Measurements from ENCODE around the gene ARRB1.
"Not testable (repeated sequence)": the region's sequence is repeated elsewhere in the genome, so short reads cannot be mapped to it uniquely, and the experiment has no call there.

Gene ARRB1

DNA sequence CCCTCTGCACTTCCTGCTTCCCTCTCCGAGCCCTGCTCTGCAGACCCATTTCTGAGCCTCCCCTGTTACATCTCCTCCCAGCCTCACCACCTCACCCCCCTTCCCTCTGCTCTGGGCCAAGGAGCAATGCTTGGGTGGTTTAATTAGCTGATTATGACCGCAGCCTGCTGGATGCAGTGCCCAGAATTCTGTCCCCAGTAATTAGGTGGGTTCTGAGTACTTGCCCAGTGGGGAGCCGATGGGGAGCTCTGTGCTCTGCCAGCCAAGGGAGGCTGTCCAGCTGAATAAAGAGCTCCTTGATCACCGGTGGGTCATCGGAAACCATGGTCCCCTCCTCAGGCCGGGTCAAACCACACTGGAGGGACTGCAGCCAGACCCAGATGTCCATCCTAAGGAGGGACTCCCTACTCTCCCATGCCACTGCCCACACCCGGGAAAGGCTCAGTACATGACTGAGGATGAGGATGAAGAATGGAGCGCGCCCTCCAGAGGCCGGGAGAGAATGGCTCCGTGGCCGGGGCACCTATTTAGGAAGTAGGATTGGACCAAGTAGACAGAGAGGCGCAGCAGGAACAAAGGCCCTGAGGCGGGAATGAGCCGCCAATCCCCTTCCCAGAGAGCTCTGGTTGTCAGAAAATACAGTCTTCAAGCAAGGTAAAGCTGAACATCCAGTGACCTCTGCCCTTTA is 9.1 kb downstream of the ARRB1 start:
- no peak for DNase-seq

DNA sequence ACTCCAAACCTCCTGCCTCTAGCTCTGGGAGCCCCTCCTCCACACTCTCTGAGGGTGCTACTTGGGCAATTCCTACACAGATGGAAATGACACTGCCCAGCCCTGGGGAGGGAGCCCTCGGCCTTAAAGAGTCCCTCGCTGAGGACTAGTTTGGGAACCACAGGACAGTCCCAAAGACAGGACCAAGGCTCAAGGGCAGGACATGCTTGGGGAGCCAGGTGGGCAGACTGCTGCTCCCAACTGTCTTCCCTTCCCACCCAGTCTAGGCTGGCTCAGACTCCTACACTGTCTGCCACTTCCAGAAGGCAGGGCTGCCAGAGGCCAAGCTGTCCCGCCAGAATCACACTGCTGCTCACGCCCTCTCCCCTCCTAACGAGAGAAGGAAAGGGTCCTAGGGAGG is 9.8 kb downstream of the ARRB1 start:
- no peak for DNase-seq

DNA sequence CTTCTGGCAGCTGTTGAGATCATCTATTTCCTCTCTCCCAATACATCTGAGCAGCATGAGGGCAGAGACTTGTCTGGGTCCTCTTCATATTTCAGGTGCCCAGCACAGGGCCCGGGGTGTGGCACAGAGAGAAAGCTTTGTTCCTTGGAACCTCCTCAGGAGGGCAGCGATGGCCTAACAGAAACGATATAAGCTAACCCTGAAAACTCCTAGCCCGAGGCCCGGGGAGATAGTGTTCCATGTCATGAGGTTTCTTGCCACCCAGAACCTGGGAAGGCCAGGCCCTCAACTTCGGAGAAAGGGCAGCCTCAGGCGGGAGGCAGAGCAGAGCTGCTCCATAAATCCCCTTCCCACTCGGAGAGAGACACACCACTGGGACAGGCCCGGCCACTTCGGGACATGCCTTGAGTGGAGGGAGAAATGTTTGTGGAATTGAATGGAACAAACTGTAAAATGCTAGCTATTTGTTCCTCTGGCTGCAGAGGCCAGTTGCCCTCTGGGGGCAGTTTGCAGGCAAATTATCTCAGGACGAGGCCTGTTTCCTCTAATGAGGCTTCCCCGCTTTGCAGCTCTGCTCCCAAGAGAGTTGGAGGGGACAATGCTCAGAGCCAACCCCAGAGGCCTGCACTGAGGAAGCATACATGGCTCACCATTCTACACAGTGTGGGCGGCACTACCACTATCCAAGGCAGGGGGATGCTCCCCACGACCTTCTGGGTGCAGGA is 11.6 kb downstream of the ARRB1 start:
- no peak for DNase-seq

DNA sequence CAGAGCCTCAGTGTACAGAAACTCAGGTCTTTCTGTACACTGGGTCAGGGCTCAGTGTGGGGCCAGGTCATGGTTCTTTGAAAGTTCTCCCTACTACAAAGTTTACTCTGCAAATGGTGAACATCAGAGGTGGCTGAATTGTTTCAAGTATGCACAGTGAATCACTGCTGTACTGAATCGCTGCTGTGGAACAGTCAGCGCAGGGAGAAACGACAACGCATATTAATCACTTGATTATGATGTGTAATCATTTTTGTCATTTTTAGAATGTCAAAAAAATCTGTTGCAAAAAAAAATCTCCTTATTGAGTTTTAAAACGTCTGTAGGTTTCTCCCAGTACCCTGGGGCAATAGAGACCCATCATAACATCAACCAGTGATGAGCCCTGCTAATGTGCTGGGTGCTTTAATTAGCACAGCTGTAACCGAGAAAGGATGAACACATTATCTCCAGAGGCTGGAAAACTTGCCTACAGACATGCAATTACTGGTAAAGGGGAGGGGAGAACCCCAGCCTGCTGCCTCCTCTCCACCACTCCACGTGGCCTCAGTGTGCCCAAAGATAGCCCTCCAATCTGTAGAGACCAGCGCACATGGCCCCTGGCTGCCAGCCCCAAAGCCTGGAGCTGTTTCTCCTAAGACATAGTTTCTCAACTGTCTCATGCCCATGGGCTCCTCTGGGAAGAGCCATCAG is 12.8 kb downstream of the ARRB1 start:
- DNase-seq, result peak; percentile 58

DNA sequence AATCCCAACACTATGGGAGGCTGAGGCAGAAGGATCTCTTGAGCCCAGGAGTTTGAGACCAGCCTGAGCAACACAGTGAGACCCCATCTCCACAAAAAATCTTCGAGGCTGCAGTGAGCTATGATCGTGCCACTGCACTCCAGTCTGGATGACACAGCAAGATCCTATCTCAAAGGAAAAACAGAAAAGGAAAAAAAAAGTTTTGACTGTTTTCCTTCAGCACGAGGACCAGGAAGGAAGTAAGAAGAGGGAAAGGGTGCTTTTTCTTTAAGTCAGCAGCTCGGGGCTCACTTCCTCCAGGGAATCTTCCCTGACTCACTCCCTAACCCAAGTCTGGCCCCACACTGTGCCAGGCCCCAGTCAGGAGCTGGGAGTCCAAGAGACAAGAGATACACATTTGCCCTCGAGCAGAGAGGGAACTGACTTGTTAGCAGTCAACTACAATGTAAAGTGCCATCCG is 14.2 kb downstream of the ARRB1 start:
- DNase-seq, result no peak

DNA sequence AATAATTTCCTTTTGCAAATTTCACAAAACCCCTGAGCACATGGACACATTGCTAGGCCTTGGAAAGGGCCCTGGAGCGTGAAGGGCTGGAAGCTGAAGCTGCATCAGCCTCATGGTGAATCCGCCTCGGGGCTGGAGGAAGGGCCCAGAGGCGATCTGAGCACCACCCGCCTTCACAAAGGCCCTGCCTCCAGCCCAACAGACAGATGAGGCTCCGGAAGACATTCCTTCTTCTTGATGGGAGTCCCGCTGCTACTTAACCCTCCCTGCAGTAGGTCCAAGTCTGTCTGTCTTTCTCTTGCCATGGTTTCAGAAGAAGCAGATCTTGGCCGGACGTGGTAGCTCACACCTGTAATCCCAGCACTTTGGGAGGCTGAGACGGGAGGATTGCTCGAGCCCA is 16.5 kb downstream of the ARRB1 start:
- no peak for DNase-seq

DNA sequence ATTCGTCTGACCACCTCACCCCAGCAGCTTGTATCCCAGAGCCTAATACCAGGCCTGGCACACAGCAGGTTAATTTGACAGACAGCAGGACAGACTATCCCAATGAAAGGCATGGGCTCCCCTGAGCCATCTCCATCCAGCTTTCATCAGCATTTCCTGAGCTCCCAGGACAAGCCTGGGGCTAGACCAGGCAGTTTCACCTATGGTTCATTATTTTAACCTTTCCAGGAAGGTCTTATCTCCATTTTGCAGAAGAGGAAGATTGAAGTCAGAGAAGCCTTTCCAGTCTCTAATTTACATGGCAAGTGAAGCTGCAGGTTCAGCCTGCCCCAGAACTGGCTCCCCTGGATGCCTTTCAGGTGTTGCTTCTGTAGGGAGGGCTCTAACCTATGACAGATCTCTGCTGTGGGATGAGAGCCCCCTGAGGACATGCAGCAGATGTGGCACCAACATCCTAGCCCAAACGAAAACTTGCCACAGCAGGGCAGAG is 17.0 kb downstream of the ARRB1 start:
- DNase-seq, result no peak

DNA sequence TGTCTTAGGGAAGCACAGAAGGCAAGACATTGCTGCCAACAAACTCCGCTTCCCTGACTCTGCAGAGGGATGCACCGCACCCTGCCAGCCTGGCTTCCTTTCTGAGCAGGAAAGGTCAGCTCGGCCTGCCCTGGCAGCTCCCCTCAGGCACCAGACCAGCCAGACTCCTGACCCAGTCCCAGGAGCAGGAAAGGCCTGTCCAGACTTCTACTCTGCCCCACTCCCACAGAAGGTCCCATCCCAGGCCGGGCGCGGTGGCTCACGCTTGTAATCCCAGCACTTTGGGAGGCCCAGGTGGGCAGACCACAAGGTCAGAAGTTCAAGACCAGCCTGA is 17.7 kb downstream of the ARRB1 start:
- DNase-seq, result no peak

DNA sequence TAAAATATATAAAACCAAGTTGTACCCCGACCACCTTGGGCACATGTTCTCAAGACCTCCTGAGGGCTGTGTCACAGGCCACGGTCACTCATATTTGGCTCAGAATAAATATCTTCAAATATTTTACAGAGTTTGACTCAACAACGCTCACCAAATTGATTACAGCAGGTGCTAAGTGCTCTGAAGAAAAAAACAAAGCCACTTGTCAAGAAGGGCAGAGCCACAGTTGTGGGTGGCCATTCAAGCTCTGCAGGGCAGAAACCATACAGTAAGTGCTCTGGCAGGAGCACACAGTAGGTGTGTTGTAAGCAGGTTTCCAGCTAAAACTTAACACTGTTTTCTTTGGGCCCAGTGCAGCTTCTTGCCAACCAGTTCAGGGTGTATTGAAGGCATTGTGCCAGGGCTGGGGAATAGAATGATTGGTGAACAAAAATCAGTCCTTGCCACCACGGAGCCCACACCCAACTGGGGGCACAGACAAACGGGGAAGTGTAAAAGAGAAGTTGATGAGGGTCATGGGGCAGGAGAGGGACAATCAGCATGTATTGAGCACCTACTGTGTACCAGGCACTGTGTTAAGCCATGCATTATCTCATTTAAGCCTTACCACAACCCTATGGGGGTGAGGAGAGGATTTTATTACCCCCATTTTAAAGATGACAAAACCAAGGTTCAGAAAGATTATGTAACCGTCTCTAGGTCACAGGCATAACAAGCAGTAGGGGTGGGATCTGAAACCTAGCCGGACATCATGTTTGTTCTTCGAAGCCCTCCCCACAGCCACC is 18.2 kb downstream of the ARRB1 start:
- no peak for DNase-seq

DNA sequence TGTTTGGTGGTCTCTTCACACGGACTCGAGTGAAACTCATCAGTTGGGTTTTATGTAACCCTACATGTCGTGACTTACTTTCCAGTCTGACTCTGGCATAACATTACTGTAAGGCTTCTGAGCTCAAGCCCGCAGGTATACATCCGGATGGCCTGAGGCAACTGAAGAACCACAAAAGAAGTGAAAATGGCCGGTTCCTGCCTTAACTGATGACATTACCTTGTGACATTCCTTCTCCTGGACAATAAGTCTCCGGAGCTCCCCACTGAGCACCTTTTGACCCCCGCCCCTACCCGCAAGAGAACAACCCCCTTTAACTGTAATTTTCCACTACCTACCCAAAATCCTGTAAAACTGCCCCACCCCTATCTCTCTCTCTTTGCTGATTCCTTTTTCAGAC is 19.7 kb downstream of the ARRB1 start:
- DNase-seq, result not testable (repeated sequence)

DNA sequence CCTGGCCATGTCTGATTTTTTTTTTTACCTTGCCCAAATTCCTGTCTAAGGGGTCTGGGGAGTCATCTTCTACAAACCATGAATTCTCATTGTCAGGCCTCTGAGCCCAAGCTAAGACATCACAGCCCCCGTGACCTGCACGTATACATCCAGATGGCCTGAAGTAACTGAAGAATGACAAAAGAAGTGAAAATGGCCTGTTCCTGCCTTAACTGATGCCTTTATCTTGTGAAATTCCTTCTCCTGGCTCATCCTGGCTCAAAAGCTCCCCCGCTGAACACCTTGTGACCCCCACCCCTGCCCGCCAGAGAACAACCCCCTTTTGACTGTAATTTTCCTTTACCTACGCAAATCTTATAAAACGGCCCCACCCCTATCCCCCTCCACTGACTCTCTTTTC is 20.2 kb downstream of the ARRB1 start:
- not testable (repeated sequence) for DNase-seq

DNA sequence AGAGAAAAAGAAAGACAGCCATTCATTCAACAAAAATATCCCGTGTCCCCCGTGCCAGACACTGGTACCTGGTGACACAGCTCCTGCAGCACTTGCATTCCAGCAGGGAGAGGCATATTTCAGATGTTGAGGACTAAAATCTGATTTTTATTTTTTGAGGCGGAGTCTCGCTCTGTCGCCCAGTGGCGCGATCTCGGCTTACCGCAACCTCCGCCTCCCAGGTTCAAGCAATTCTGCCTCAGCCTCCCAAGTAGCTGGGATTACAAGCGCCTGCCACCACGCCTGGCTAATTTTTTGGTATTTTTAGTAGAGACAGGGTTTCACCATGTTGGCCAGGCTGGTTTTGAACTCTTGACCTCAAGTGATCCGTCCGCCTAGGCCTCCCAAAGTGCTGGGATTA is 20.6 kb downstream of the ARRB1 start:
- DNase-seq, result not testable (repeated sequence)

DNA sequence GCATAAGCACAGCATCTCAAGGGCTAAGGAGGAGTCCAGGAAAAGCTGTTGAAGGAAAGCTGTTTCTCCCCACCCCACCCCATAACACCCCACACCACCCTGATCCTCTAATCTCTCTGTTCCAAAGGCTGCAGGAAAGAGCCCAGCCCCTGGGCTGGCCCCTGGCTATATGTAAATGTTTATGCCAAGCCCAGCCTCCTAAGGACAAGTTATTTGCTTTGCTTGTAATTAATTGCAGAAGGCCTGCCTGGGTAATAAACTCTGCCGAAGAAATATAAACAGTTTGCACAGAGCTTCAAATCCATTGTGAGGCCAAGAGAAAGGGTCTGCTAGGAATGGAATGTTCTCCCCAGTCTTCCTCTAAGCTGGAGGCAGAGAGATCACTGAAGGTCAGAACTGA is 21.2 kb downstream of the ARRB1 start:
- DNase-seq, result no peak

DNA sequence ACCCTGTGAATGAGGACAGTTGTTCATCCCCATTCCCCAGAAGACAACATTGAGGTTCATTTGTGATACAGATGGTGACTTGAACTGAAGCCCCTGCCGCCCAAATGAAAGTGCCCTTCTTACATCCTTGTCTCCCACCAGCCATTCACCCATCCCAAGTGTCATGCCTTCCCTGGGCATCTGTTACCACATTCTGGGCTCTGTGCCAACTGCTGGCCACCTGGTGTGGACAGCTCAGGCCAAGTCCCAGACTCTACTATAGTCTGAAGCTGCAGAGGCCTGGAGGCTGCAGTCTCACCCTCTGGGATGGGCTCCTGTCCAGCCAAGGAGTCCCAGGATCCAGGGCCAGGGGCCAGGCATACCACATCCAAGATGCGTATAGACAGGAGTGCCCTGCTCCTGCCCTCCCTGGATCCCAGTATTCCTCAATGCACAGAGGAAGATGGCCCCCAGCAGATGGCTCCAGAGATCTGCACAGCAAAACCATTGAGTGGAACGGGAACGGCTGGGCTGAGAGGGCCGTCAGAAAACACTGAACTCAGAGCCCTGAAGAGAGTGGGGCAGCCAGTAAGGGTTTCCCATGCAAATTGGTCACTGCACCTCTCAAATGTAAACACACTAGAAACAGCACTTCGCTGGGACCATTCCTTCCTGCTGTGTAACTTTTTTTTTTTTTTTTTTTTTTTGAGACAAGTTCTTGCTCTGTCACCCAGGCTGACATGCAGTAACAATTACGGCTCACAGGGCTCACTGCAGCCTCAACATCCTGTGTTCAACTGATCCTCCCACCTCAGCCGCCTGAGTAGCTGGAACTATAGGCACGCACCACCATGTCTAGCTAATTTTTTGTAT is 22.8 kb downstream of the ARRB1 start:
- peak; percentile 67 for DNase-seq

DNA sequence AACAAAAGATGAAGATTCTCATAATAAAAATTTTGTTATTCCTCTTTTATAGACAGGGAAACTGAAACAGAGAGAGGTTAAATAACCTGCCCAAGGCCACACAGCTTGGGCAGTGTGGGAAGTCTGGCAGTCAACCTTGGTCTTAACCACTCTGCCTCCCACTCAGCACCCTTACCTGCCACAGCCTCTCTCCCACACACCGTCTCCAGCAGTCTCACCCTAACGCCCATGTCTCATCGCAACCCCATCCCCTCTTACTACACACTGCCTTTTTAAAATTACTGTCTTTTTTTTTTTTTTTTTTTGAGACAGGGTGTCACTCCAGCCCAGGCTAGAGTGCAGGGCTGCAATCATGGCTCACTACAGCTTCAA is 25.0 kb downstream of the ARRB1 start:
- peak; percentile 49 for DNase-seq

DNA sequence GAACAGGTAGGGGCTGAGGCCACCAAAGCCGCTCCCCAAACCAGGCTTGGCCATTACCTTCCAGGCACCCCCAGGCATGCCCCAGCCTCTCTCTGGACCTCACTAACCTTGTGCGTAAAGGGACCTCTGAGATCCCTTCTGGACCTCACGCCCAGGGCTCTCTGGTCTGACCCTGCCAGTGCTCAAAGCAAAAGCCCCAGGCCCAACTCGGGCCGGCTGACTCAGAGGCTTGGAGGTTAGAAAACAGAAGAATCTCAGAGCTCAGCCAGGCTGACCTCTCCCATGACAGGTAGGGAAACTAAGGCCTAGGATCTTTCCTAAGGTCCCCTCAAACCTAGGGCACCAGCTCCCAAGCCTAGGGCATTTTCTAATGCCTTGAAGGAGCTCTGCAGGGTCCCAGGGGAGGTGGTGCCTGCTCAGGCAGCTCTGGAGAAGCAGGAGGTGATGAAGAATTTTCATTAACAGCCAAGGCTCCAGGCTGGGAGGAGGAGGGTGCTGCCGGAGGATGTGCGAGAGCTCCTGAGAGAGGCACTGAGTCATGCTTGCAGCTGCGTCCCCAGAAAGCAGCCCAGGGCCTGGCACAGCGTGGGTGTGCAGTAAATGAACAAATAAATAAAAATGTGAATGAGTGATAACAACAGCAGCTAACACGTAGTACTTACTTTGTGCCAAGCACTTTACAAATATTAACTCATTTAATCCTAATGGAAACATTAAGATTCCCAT is 25.6 kb downstream of the ARRB1 start:
- DNase-seq, result peak; percentile 82

DNA sequence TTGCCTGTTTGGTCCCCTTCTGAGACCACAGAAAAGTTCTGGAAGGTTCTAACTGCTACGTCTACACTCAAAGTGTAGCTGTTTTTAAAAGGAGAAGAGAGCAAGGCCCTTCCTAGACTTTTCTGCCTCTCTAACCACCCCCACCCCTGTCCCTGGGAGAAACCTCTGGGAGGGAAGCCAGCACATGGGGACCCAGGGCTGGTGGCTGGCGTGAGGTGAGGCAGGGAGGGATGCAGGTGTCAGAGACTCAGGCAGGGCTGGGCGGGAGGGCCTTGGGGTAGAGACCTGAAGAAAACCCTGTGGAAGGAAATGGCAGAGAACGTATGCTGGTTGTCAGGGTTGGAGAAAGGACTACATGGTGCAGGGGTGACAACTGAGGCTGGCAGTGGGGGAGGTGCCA is 26.7 kb downstream of the ARRB1 start:
- no peak for DNase-seq

DNA sequence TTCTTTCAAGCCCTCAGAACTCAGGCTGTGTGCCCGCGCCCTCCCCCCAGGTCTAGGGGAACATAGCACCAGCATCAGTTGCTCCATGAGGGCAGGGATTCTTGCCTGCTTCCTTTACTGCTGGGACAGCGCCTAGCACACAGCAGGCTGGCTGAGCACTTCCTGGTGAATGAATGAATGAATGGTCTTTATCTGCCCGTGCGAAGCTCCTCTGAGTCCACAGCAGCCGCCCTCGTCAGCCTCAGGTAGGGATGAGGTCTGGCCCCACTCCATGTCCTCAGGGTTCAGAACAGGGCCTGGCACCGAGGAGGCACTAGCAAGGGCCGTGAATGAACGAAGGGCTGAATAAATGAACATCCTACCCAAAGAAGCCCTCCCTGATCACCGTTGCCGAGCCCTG is 27.3 kb downstream of the ARRB1 start:
- no peak for DNase-seq

DNA sequence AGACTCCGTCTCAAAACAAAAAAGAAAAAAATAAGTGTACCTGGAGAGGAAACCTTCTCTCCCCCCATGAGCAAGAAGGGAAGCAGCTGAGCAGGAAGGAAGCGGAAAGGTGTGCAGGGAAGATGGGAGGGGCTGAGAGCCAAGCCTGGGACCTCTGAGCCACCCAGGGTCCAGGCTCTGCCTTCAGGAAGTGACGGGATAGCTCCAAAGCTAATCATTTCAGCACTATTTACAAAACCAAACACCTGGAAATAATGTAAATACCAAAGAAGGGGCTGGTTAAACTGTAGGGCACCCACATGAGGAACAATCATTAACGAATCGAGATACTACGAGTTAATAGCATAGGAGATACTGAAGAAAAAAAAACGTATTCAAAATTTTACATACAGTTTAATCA is 27.9 kb downstream of the ARRB1 start:
- no peak for DNase-seq

DNA sequence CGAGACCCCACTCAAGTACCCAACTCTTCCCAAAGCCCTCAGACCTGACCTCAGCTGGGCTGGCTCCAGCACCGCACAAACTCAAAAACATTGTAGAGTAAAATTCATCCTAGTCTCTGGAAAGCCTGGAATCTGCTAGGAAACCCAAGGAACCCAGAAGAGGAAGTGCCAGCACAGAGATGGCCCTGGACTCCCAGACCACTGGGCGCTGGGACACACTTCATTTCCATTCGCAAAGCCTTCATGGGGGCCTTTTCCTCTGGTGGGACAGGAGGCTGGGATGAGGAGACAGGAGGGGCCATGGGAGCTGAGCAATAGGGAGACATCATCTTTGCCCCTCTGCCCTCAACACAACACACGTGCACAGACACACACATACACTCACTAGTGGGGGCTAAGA is 30.8 kb downstream of the ARRB1 start:
- DNase-seq, result no peak

DNA sequence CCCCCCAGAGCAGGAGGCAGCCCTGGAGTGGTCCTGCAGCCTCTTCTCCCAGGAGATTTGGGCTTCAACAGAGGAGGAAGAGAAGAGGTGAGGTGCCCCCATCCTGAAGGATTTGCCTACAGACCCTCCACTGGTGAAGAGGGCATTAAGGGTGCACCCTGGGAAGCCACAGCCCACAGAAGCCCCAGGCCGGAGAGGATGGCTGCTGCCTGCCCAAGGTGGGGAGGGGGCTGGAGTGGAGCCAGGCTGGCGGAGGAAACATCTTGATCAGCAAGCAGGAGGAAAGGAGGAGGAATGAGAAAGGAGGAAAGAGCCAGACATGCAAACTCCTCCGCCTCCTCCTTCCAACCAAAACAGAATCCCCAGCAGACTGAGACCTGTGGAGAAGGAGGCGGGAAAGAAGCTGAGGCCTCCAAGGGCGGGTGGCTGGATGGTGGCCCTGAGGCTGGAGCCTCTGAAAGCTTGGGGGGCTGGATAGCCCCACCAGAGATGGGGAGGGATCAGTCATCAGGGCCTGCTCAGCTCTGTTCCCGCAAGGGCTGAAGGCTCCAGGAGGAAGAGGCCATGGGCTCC is 31.3 kb downstream of the ARRB1 start:
- DNase-seq, result no peak

All from activated CD4-positive, alpha-beta T cell treated with anti-CD3 and anti-CD28 coated beads for 48 hours (primary cell).